Measurements from ENCODE around the gene TIAM2. TPM values are rescaled to one million over a fixed set of nuclear protein-coding genes. Genes with fewer than 3 reads are reported as not detected.
"Not testable (repeated sequence)": the region's sequence is repeated elsewhere in the genome, so short reads cannot be mapped to it uniquely, and the experiment has no call there.

TIAM2 gene
- total RNA-seq, 1 donor: 8.9 TPM

DNA sequence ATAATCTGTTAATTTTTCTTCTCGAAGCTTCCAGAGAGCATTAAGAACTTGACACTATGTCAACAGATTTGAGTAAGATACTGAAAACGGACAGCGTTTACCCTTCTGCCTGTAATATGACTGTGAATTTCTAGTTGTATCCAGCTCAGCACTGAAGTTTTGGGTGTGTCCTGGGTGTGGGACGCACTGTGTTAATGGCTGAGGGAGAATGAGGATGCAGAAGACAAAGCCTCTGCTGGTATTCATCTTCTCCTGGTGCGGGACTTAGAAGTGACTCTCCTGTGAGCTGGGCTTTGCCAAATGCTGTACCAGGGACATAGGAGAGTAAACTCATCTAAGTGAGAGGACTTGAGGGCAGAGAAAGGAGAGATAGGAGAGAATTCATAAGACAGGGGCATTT is 178.4 kb downstream of the TIAM2 start:
- TF ChIP-seq, protein P1, sequence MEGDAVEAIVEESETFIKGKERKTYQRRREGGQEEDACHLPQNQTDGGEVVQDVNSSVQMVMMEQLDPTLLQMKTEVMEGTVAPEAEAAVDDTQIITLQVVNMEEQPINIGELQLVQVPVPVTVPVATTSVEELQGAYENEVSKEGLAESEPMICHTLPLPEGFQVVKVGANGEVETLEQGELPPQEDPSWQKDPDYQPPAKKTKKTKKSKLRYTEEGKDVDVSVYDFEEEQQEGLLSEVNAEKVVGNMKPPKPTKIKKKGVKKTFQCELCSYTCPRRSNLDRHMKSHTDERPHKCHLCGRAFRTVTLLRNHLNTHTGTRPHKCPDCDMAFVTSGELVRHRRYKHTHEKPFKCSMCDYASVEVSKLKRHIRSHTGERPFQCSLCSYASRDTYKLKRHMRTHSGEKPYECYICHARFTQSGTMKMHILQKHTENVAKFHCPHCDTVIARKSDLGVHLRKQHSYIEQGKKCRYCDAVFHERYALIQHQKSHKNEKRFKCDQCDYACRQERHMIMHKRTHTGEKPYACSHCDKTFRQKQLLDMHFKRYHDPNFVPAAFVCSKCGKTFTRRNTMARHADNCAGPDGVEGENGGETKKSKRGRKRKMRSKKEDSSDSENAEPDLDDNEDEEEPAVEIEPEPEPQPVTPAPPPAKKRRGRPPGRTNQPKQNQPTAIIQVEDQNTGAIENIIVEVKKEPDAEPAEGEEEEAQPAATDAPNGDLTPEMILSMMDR (IDR thresholded peaks at IDR 0.05; ENCODE audit: insufficient read depth, low read length): no peak
- no peak for DNase-seq (ENCODE audit: low read depth)
- no peak overlapping the region for H3K4me3 ChIP-seq (ENCODE audit: low read depth, low read length)

DNA sequence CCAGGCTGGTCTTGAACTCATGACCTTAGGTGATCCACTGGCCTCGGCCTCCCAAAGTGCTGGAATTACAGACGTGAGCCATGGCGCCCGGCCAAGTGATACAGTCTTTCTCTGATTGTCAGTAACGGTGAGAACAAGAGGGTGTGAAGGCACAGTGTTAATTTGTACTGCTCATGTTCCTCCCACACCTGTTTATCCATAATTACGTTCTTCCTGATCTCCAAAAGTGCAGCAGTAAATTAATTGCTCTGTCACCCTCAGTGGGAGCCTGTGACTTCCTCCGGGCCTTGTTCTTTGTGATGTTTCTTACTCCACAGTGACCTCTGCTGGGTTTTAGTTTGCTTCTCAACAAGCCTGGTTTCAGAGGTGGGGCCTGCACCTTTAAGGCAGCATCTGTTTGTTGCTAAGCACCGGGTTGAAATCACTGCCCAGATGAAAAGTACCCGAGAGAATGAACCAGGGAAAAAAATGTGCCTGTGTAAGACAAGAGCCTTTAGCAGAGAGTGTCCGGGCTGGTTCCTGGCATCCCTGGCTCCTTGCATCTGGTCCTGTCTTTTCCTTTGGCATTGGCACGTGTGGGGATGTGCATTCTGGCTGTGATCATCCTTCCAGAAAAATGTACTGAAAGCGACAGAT is 179.6 kb downstream of the TIAM2 start:
- TF ChIP-seq, protein P1 (IDR thresholded peaks at IDR 0.05; ENCODE audit: insufficient read depth, low read length): peak; percentile 71
- no peak overlapping the region for H3K4me3 ChIP-seq (ENCODE audit: low read depth, low read length)
- peak; percentile 89 for DNase-seq (ENCODE audit: low read depth)

DNA sequence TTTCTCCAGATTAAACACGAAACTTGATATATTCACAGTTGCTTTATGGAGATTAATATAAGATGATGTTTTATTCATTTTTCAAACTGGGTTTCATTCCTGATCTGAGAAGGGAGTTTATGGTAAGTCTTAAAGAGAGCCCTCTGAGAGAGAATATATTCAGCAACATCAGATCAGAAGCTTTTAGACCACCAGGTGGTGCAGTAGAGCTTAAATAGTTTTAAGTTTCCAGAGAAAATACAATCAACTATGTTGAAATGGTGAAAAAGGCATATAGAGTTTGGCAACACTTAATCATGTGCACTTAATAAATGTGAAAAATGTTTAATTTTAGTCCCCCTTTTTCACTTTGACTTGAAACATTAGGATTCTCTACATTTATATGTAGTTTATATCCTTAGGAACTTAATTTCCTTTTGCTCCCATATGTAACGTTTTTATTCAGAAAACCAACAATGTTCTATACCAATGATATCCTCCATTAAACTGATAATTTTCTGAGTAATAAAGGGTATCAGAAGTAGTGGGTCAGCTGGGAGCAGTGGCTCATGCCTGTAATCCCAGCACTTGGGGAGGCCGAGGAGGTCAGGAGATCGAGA is 182.3 kb downstream of the TIAM2 start:
- peak; percentile 88 for DNase-seq (ENCODE audit: low read depth)
- no peak overlapping the region for H3K4me3 ChIP-seq (ENCODE audit: low read depth, low read length)
- TF ChIP-seq, protein P1 (IDR thresholded peaks at IDR 0.05; ENCODE audit: insufficient read depth, low read length): peak; percentile 61

DNA sequence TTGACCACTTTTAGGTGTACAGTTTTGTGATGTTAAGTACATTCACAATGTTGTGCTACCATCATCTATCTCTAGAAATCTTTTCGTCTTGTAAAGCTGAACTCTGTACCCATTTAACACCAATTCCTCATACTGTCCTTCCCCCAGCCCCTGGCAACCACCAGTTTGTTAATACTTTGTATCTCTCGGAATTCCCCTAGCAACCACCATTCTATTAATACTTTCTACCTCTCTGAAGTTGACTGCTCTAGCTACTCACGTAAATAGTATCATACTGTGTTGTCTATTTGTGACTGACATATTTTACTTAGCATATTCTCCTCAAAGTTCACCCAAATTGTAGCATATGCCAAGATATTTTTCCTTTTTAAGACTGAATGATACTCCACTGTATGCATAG is 186.4 kb downstream of the TIAM2 start:
- no peak for DNase-seq (ENCODE audit: low read depth)
- TF ChIP-seq, protein P1 (IDR thresholded peaks at IDR 0.05; ENCODE audit: insufficient read depth, low read length): no peak
- H3K4me3 ChIP-seq (ENCODE audit: low read depth, low read length): no peak overlapping the region

DNA sequence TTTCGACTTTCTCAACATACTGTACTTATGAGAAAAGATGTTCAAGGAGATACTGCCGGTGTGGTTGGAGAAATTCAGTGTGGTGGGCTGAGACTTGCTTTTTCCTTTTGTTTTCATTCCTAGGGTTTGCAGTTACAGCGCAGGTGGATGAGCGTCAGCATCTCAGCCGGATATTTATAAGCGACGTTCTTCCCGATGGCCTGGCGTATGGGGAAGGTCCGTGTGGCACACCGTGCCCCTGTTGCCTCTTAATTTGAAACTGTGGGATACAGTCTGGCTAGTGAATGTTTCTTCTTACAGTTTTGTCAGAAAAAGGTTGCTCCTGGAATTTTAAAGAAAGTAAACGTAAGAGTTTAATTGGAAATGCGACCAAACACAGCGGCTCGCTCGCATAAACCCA is 187.0 kb downstream of the TIAM2 start:
- TF ChIP-seq, protein P1 (IDR thresholded peaks at IDR 0.05; ENCODE audit: insufficient read depth, low read length): no peak
- DNase-seq (ENCODE audit: low read depth): no peak
- H3K4me3 ChIP-seq (ENCODE audit: low read depth, low read length): no peak overlapping the region

DNA sequence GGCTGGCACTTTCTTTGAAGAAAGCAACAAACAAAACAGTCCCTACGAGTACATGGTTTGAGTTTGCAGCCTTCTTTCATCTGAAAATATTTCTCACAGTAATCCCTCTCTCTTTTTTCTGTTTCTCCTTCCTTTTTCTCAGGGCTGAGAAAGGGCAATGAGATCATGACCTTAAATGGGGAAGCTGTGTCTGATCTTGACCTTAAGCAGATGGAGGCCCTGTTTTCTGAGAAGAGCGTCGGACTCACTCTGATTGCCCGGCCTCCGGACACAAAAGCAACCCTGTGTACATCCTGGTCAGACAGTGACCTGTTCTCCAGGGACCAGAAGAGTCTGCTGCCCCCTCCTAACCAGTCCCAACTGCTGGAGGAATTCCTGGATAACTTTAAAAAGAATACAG is 188.0 kb downstream of the TIAM2 start:
- DNase-seq (ENCODE audit: low read depth): no peak
- TF ChIP-seq, protein P1 (IDR thresholded peaks at IDR 0.05; ENCODE audit: insufficient read depth, low read length): no peak
- no peak overlapping the region for H3K4me3 ChIP-seq (ENCODE audit: low read depth, low read length)

DNA sequence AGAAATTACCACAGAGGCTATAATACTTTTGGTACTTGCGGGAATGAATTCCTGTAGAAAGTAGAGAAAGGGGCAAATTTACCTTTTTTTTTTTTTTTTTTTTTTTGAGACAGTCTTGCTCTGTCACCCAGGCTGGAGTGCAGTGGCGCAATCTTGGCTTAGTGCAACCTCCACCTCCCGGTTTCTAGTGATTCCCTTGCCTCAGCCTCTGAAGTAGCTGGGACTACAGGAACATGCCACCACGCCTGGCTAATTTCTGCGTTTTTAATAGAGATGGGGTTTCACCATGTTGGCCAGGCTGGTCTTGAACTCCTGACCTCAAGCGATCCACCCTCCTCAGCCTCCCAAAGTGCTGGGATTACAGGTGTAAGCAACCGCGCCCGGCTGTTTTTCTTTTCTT is 189.9 kb downstream of the TIAM2 start:
- DNase-seq (ENCODE audit: low read depth); H3K4me3 ChIP-seq (ENCODE audit: low read depth, low read length): not testable (repeated sequence)
